ENCODE results near the gene ENTPD2.

GRCh38 chr9:137046088-137046787, 7.6 kb downstream of the ENTPD2 start, which contains the start of gene NPDC1:
- TF ChIP-seq CREB1 (IDR thresholded peaks at IDR 0.05; ENCODE audit: low read depth) (no peak), TAF1 (IDR thresholded peaks at IDR 0.05; ENCODE audit: low read depth) (no peak)
